Fibroblast of villous mesenchyme (primary cell): ENCODE data around the gene SLC30A10. TPM values are rescaled to one million over a fixed set of nuclear protein-coding genes. Genes with fewer than 3 reads are reported as not detected.

Experiments
- DNase-seq: peaks from one replicate; pipeline ENCODE4 v3.0.0-alpha.2; 2010; ENCODE audit warnings: low read depth
- H3K4me3 ChIP-seq: 2 replicates; pipeline ENCODE4 v1.5.1; 2011; ENCODE audit warnings: low read depth, mild to moderate bottlenecking, low read length
- CTCF ChIP-seq: IDR thresholded peaks from 2 replicates; pipeline ENCODE4 v1.5.1; 2012; ENCODE audit warnings: low read depth, mild to moderate bottlenecking, low read length; ENCODE audit not compliant: insufficient read depth
- total RNA-seq: library from RNA; depleted of rRNA; stranded (reverse); fragments of >200 nt; gene quantifications from 2 replicates; pipeline ENCODE4 v1.2.3, GENCODE V29; 2012

The SLC30A10 gene
- total RNA-seq, 1 donor = not detected

- DNase-seq = no peak
- TF ChIP-seq CTCF = no peak
- H3K4me3 ChIP-seq = no peak overlapping the region
Measured at GRCh38 chr1:219905524-219905923, 22.8 kb downstream of the SLC30A10 start.

GRCh38 chr1:219904934-219905333 is 23.4 kb downstream of the SLC30A10 start:
- DNase-seq = no peak
- H3K4me3 ChIP-seq = no peak overlapping the region
- no peak for TF ChIP-seq CTCF

- TF ChIP-seq CTCF = no peak
- DNase-seq = no peak
- no peak overlapping the region for H3K4me3 ChIP-seq
Measured at GRCh38 chr1:219903353-219903871, 24.9 kb downstream of the SLC30A10 start.

- DNase-seq = no peak
- TF ChIP-seq CTCF = no peak
- no peak overlapping the region for H3K4me3 ChIP-seq
Measured at GRCh38 chr1:219902951-219903350, 25.4 kb downstream of the SLC30A10 start.

- no peak for DNase-seq
- no peak for TF ChIP-seq CTCF
- no peak overlapping the region for H3K4me3 ChIP-seq
Measured at GRCh38 chr1:219900882-219901281, 27.5 kb downstream of the SLC30A10 start.

GRCh38 chr1:219900201-219900600 is 28.2 kb downstream of the SLC30A10 start:
- TF ChIP-seq CTCF = no peak
- no peak overlapping the region for H3K4me3 ChIP-seq
- DNase-seq = no peak

- no peak overlapping the region for H3K4me3 ChIP-seq
- DNase-seq = no peak
- no peak for TF ChIP-seq CTCF
Measured at GRCh38 chr1:219898375-219898774, 30.0 kb downstream of the SLC30A10 start.
